Measurements from ENCODE around the gene GPR137. TPM values are rescaled to one million over a fixed set of nuclear protein-coding genes. Genes with fewer than 3 reads are reported as not detected.

The GPR137 gene
- total and polyA plus RNA-seq, 12 donors: 16.4 to 43.0 (median 24.3) TPM

- Histone ChIP-seq H3K9me3 (no peaks in the 10 kb centered on the region), H3K4me1 (peaks cover 2 to 25% (median 16%) of the 10 kb centered on the region in 9 donors), H3K27me3 (no peaks in the 10 kb centered on the region), H3K27ac (no peak overlapping the region), H3K4me3 (no peak overlapping the region), H3K36me3 (peaks cover 0 to 10% (median 0%) of the 10 kb centered on the region in 9 donors)
- DNase-seq (no peak), ATAC-seq (no peak)
- no peak for TF ChIP-seq CTCF (IDR thresholded peaks at IDR 0.05)
- intact Hi-C loops (cut with DNase I): no loop called here
- 86 to 90% methylated on average over 2 of the region's 2 CpGs for WGBS, 2 donors
Measured at GRCh38 chr11:64327375-64327774, 41.7 kb downstream of the GPR137 start.

- 79 to 86% methylated on average over 3 of the region's 3 CpGs for WGBS, 2 donors
- H3K27ac ChIP-seq: no peak overlapping the region
- no peaks in the 10 kb centered on the region for H3K27me3 ChIP-seq
- no peak for TF ChIP-seq CTCF (IDR thresholded peaks at IDR 0.05)
- ATAC-seq (no peak), DNase-seq (no peak)
- no peaks in the 10 kb centered on the region for H3K9me3 ChIP-seq
- H3K36me3 ChIP-seq: peaks cover 0 to 4% (median 0%) of the 10 kb centered on the region in 9 donors
- peaks cover 2 to 25% (median 16%) of the 10 kb centered on the region in 9 donors for H3K4me1 ChIP-seq
- intact Hi-C loops (cut with DNase I): no loop called here
- no peak overlapping the region for H3K4me3 ChIP-seq
Measured at GRCh38 chr11:64327993-64328392, 42.3 kb downstream of the GPR137 start.

GRCh38 chr11:64330888-64331287, 45.2 kb downstream of the GPR137 start:
- Histone ChIP-seq H3K9me3 (no peaks in the 10 kb centered on the region), H3K27ac (no peak overlapping the region), H3K4me3 (no peak overlapping the region), H3K36me3 (no peaks in the 10 kb centered on the region), H3K27me3 (no peaks in the 10 kb centered on the region), H3K4me1 (peaks cover 2 to 27% (median 20%) of the 10 kb centered on the region in 9 donors)
- intact Hi-C loops (cut with DNase I): no loop called here
- DNase-seq (no peak), ATAC-seq (no peak)
- 82 to 86% methylated on average over 11 of the region's 11 CpGs for WGBS, 2 donors
- no peak for TF ChIP-seq CTCF (IDR thresholded peaks at IDR 0.05)

DNA sequence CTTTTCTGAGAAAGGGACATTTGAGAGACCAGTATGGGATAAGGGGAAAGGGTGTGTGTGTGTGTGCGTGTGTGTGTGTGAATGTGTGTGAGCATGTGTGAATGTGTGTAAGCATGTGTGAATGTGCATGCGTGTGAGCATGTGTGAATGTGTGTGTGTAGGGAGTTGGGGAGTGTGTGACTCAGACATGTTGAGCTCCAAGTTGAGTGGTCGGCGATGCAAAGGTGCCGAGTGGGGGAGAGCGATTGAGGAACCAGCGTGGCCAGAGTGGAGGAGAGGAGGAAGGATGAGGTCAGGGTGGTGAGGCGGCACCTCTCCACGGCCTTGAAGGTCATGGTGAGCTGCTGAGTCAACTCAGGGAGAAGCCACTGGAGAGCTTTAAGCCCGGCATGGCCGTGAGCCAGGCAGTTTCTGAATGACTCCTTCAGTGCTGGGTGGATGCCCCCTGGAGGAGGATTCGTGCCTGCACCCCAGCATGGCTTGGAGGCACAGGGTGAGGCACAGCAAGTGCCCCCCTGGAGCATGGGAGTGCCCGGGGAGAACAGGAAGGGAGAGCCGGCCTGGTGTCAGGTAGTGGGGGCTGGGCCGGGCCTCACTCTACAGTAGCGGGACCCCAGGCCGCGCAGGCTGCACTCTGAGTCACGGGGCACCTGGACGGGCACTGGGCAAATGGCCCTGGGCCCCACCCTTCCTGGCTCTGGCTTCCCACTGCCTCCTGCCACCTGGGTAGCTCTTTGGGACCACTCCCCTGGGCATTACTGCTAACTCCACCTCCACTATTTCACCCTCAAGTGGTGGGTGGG, 46.1 kb downstream of the GPR137 start:
- ATAC-seq (peak; percentile 64 to 83 (median 73)), DNase-seq (peak; percentile 68 to 73)
- no peaks in the 10 kb centered on the region for H3K36me3 ChIP-seq
- H3K4me1 ChIP-seq: peaks cover 2 to 27% (median 20%) of the 10 kb centered on the region in 9 donors
- intact Hi-C loops (cut with DNase I): no loop called here
- H3K4me3 ChIP-seq: no peak overlapping the region
- WGBS, 2 donors: 41 to 44% methylated on average over 20 of the region's 20 CpGs
- no peaks in the 10 kb centered on the region for H3K9me3 ChIP-seq
- peak in 7 of 9 donors; percentile 38 to 70 (median 49) for TF ChIP-seq CTCF (IDR thresholded peaks at IDR 0.05)
- no peaks in the 10 kb centered on the region for H3K27me3 ChIP-seq
- peak overlapping the region in 3 of 10 donors; percentile 5 to 51 (median 21) for H3K27ac ChIP-seq

Measured in heart right ventricle (tissue), 16 donors.